HepG2 (cell line): ENCODE results near the gene NELFB. TPM values are rescaled to one million over a fixed set of nuclear protein-coding genes. Genes with fewer than 3 reads are reported as not detected.

Experiments
- AHDC1 ChIP-seq: sonication (generic); formaldehyde crosslinking; IDR thresholded peaks from 2 replicates; pipeline ENCODE4 v1.5.1; 2020; ENCODE audit warnings: mild to moderate bottlenecking, missing genetic modification reagents, borderline replicate concordance
- CCDC6 ChIP-seq: sonication (generic); formaldehyde crosslinking; IDR thresholded peaks from 2 replicates; pipeline ENCODE4 v1.8.1; 2022; ENCODE audit warnings: mild to moderate bottlenecking, missing genetic modification reagents, moderate library complexity
- CEBPB ChIP-seq: IDR thresholded peaks from 2 replicates; pipeline ENCODE4 v1.6.1; 2011; ENCODE audit warnings: low read depth, low read length, improper control_type of control experiment, borderline replicate concordance
- GATAD2A ChIP-seq: IDR thresholded peaks from 2 replicates; pipeline ENCODE4 v1.6.1; 2016
- HNF4G ChIP-seq, 2 experiments: sonication (generic) in 1 of 2; formaldehyde crosslinking in 1 of 2; IDR thresholded peaks; 2 replicates each; pipeline versions ENCODE4 v1.4.0 to v1.6.1; 2011 to 2020; ENCODE audit warnings: borderline replicate concordance in 2 of 2, low read depth in 2 of 2, mild to moderate bottlenecking in 2 of 2, low read length in 1 of 2, missing genetic modification reagents in 1 of 2, moderate library complexity in 1 of 2
- IRF9 ChIP-seq: sonication (generic); formaldehyde crosslinking; IDR thresholded peaks from 2 replicates; pipeline ENCODE4 v1.8.0; 2022; ENCODE audit warnings: missing genetic modification reagents, mild to moderate bottlenecking, borderline replicate concordance
- MEF2D ChIP-seq: sonication (generic); formaldehyde crosslinking; IDR thresholded peaks from 2 replicates; pipeline ENCODE4 v1.5.1; 2020; ENCODE audit warnings: mild to moderate bottlenecking, missing genetic modification reagents
- SNAI1 ChIP-seq: sonication (generic); formaldehyde crosslinking; IDR thresholded peaks from 2 replicates; pipeline ENCODE4 v1.5.0; 2020; ENCODE audit warnings: mild to moderate bottlenecking, missing genetic modification reagents, borderline replicate concordance
- SP2 ChIP-seq: sonication (generic); formaldehyde crosslinking; IDR thresholded peaks from 2 replicates; pipeline ENCODE4 v1.5.1; 2020; ENCODE audit warnings: mild to moderate bottlenecking, missing genetic modification reagents
- ZHX1 ChIP-seq: sonication (generic); formaldehyde crosslinking; IDR thresholded peaks from 2 replicates; pipeline ENCODE4 v1.8.1; 2022; ENCODE audit warnings: low read depth, mild to moderate bottlenecking, missing genetic modification reagents
- ZNF234 ChIP-seq: sonication (generic); formaldehyde crosslinking; conservative IDR thresholded peaks from 2 replicates; pipeline ENCODE4 v1.5.1; 2020; ENCODE audit warnings: mild to moderate bottlenecking, missing genetic modification reagents
- ZNF251 ChIP-seq: sonication (generic); formaldehyde crosslinking; IDR thresholded peaks from 2 replicates; pipeline ENCODE4 v1.9.0; 2021; ENCODE audit warnings: mild to moderate bottlenecking, missing genetic modification reagents
- ZNF263 ChIP-seq: sonication (generic); formaldehyde crosslinking; IDR thresholded peaks from 2 replicates; pipeline ENCODE4 v1.4.0; 2020; ENCODE audit warnings: missing genetic modification reagents
- ZNF326 ChIP-seq: sonication (generic); formaldehyde crosslinking; IDR thresholded peaks from 2 replicates; pipeline ENCODE4 v1.4.0; 2020; ENCODE audit warnings: missing genetic modification reagents, borderline replicate concordance
- ZNF329 ChIP-seq: sonication (generic); formaldehyde crosslinking; IDR thresholded peaks from 2 replicates; pipeline ENCODE4 v1.9.0; 2021; ENCODE audit warnings: low read depth, mild to moderate bottlenecking, missing genetic modification reagents
- ZNF350 ChIP-seq: sonication (generic); formaldehyde crosslinking; IDR thresholded peaks from 2 replicates; pipeline ENCODE4 v1.4.0; 2020; ENCODE audit warnings: mild to moderate bottlenecking, low read depth, missing genetic modification reagents, borderline replicate concordance
- ZNF557 ChIP-seq: sonication (generic); formaldehyde crosslinking; IDR thresholded peaks from 2 replicates; pipeline ENCODE4 v1.4.0; 2020; ENCODE audit warnings: missing genetic modification reagents
- ZNF580 ChIP-seq: IDR thresholded peaks from 2 replicates; pipeline ENCODE4 v1.6.1; 2016; ENCODE audit warnings: low read depth, borderline replicate concordance
- polyA plus RNA-seq, 8 experiments: library from polyadenylated mRNA; depleted of rRNA in 3 of 8; stranded (reverse) in 7 of 8; unstranded in 1 of 8; fragments of >200 nt; fragmentation: Illumina TruSeq in 4 of 8; extraction: Trizol in 4 of 8; gene quantifications; 2 replicates each; pipeline versions ENCODE4 v1.2.1 to v1.2.3, GENCODE V29; 2011 to 2016; ENCODE audit warnings: low read depth in 4 of 8, missing spikeins in 1 of 8, mixed read lengths in 1 of 8; ENCODE audit not compliant: insufficient read depth in 1 of 8
- total RNA-seq, 5 experiments: library from RNA; depleted of rRNA; stranded (reverse); fragments of >200 nt; fragmentation: Illumina TruSeq; extraction: Trizol; gene quantifications; 2 replicates each; pipeline ENCODE4 v1.2.3, GENCODE V29; 2016; ENCODE audit warnings: low read depth in 1 of 5

The NELFB gene
- total and polyA plus RNA-seq, 2 of the 13 experiments (the other 11 are each of a cell fraction or from before 2014, with no cell fraction given): 26.5 to 45.8 TPM

- peak; percentile 75; the same call in 1 of the 2 replicates for TF ChIP-seq AHDC1 (CRISPR knock-in tag)
- TF ChIP-seq HNF4G (IDR thresholded peaks at IDR 0.05; ENCODE audit: borderline replicate concordance, low read depth, low read length): peak; percentile 48; the same call in 1 of the 2 replicates
- peak; percentile 83; the same call in 1 of the 2 replicates for TF ChIP-seq HNF4G (CRISPR knock-in tag; IDR thresholded peaks at IDR 0.05; ENCODE audit: borderline replicate concordance, low read depth)
- TF ChIP-seq CEBPB: no peak
- TF ChIP-seq ZNF350 (CRISPR knock-in tag): peak; percentile 88
- 0 out of 2 replicates have a peak, but pooled peaks have one; percentile 58 for TF ChIP-seq ZNF557 (CRISPR knock-in tag)
- peak; percentile 43; the same call in 1 of the 2 replicates for TF ChIP-seq ZNF263
- TF ChIP-seq ZNF329 (CRISPR knock-in tag): 0 out of 2 replicates have a peak, but pooled peaks have one; percentile 24
- TF ChIP-seq ZHX1 (CRISPR knock-in tag): peak; percentile 36; the same call in 1 of the 2 replicates
- peak; percentile 51 for TF ChIP-seq SP2 (CRISPR knock-in tag)
- TF ChIP-seq GATAD2A (CRISPR knock-in tag): 0 out of 2 replicates have a peak, but pooled peaks have one; percentile 6
- TF ChIP-seq ZNF326 (CRISPR knock-in tag): peak; percentile 32; the same call in 1 of the 2 replicates
- TF ChIP-seq ZNF234 (CRISPR knock-in tag): 0 out of 2 replicates have a peak, but pooled peaks have one; percentile 53
- TF ChIP-seq IRF9 (CRISPR knock-in tag): peak; percentile 48; the same call in 1 of the 2 replicates
- peak; percentile 33; the same call in 1 of the 2 replicates for TF ChIP-seq MEF2D
- no peak for TF ChIP-seq CCDC6 (CRISPR knock-in tag)
- no peak; the same call in 1 of the 2 replicates for TF ChIP-seq SNAI1 (CRISPR knock-in tag)
- TF ChIP-seq ZNF580 (CRISPR knock-in tag): peak; percentile 63; the same call in 1 of the 2 replicates
- no peak for TF ChIP-seq ZNF251 (CRISPR knock-in tag)
Observed at GRCh38 chr9:137229903-137230704, 25.0 kb upstream of the NELFB start (continued).
